Jurkat, Clone E6-1 (cell line): ENCODE data around the gene MKLN1.
A peak's percentile ranks its signal among the peaks of the same experiment; 100 is the strongest.
"Not testable (repeated sequence)": the region's sequence is repeated elsewhere in the genome, so short reads cannot be mapped to it uniquely, and the experiment has no call there.

Experiments
- DNase-seq: peaks from one replicate; pipeline ENCODE4 v3.0.0-alpha.2; 2011; ENCODE audit warnings: low read depth, low spot score
- H3K4me3 ChIP-seq: 2 replicates; pipeline ENCODE4 v1.5.1; 2011; ENCODE audit warnings: mild to moderate bottlenecking, low read length, control low read depth, moderate library complexity

MKLN1 gene

DNA sequence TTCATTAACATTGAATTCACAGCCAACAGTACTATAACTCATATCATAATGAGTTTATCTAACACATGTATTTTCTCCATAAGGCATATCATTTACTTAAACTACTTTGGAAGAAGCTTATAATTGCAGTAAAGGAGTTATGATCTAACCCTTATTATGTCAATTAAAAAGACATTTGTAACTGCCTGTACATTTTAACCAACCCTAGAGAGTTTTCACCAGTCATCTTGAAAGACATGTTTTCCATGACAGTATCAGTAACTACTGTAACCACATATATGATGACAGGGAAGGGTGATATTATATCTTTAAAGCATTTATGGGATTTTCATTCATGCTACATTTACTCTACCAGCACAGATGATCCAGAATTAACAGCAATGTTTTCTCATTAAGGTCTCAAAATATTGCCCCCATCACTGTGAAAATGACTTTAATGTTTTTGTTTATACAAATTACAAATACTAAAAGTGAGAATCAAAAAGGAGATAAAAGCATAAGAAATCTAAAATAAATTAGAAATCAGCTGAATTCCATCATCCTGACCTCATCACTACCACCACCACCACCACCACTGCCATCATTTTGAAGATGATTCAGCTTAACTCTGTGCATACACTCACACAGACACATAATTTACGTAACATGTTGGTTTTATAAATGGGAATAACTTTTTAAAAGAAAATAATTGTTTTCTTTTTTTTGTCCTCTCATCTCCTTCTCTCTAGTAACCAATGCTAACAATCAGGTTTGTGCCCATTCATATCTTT, 53.6 kb downstream of the MKLN1 start:
- H3K4me3 ChIP-seq: no peak overlapping the region
- no peak for DNase-seq

DNA sequence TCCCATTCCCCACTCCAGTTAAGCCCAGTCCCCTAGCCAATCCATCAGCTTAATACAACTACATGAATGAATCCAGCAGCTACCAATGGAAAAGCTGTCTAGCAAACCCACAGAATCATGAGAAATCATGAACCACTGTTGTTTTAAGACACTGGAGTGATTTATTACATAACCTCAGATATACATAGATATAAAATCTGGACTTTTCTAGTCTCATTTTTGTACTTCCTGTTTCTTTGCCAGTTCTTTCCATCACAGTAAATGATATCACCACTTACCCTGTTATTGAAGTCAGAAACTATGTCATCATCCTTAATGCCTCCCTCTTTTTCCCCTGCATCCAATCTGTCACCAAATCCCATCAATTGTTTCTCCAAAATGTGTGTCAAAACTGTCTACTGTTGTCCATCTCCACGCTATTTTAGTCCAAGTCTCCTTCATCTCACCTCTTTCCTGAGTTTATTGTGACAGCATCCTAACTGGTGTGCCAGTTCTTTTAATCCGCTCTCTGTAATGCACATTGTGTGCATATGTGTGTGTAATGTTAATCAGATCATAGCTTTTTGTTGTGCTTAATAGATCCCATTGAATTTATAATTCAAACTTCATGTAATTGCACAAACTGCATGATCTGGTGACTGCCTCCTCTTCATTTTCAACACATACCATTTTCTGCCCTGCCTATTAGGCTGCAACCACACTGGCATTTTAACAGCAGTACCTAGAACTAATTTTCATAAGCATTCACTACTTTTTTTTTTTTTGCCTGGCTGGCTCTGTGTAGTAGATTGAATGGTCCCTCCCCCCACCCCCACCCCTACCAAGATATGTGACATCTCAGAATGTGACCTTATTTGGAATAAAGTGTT, 56.0 kb downstream of the MKLN1 start:
- DNase-seq: no peak
- no peak overlapping the region for H3K4me3 ChIP-seq

GRCh38 chr7:131384286-131384635, 56.6 kb downstream of the MKLN1 start:
- no peak overlapping the region for H3K4me3 ChIP-seq

DNA sequence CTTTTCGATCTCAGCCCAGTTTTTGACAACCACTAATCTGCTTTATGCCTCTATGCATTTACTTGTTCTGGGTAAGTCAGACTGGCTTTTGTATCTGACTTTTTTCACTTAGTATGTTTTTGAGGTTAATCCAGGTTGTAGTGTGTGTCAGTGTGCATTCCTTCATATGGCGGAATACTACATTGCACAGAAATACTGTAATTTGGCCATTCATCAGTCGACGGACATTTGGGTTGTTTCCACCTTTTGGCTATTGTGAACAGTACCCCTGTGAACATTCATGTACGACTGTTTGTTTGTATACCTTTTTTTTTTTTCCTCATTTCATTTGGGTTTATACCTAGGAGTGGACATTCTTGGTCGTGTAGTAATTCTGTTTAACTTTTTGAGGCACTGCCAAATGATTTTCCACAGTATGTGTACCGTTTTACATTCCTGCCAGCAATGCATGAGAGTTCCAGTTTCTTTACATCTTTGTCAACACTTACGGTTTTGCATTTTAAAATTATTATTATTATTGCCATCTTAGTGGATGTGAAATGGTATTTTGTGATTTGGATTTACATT, 57.4 kb downstream of the MKLN1 start:
- DNase-seq: no peak
- no peak overlapping the region for H3K4me3 ChIP-seq

More at GRCh38 chr7:131384286-131384635, 56.6 kb downstream of the MKLN1 start:
- DNase-seq: no peak

GRCh38 chr7:131388126-131388525, 60.5 kb downstream of the MKLN1 start:
- no peak for DNase-seq
- H3K4me3 ChIP-seq: no peak overlapping the region

DNA sequence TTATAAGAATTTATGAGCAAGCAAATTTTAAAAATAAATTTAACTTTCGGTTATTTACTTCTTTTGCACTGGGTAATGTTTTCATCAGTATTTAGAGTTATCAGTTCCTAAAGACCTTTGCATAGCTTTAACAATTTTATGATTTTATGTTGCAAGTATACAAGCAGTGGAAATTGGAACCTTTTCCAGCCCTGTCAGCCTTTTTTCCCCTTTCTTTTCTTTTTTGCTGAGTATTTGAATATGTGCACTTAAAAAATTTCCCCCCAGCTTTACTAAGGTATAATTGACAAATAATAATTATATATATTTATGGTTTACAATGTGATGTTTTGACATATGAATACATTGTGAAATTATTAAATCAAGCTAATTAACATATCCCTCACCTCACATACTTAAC, 62.6 kb downstream of the MKLN1 start:
- H3K4me3 ChIP-seq: no peak overlapping the region
- no peak for DNase-seq

DNA sequence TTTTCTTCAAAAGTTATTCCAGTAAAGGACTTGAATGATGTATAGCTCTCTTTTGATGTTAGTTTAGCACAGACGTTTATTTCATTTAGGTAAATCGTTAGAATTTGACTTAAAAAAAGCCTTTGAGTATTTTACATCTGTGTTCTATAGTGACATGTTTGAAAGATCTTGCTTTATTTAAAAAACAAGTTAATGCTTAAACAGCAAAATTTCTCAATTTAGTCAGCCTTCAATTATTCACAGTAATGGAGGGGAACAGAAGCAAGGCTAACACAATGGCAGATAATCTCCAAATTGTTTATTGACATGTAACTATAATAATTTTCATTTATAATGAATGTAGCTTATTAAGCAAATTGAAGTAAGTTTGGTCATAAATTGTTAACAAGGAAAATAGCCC, 63.5 kb downstream of the MKLN1 start:
- no peak for DNase-seq
- H3K4me3 ChIP-seq: no peak overlapping the region

- no peak overlapping the region for H3K4me3 ChIP-seq
- DNase-seq: no peak
These were observed 73.1 kb downstream of the MKLN1 start for GRCh38 chr7:131400681-131401176.

DNA sequence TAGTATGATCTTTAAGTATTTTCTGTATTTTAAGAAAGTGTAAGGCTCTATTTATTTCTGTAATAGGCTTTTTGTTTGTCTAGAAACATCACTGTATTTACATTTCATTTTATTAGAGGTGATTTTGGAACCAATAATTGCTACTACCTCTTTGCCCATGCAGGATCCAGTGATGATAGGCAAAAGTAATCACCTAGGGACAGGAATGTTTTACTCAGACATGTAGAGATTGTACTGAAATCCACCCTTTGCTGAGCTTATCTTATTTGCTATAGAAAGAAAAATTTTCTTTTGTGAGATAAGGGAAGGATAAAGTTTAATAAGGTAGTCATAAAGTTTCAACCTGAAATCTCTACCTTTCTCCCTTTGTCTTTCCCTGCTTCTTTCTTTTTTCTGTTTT, 73.5 kb downstream of the MKLN1 start:
- H3K4me3 ChIP-seq: no peak overlapping the region
- DNase-seq: no peak

- DNase-seq: no peak
- H3K4me3 ChIP-seq: no peak overlapping the region
These were observed 75.6 kb downstream of the MKLN1 start for GRCh38 chr7:131403322-131403721.

DNA sequence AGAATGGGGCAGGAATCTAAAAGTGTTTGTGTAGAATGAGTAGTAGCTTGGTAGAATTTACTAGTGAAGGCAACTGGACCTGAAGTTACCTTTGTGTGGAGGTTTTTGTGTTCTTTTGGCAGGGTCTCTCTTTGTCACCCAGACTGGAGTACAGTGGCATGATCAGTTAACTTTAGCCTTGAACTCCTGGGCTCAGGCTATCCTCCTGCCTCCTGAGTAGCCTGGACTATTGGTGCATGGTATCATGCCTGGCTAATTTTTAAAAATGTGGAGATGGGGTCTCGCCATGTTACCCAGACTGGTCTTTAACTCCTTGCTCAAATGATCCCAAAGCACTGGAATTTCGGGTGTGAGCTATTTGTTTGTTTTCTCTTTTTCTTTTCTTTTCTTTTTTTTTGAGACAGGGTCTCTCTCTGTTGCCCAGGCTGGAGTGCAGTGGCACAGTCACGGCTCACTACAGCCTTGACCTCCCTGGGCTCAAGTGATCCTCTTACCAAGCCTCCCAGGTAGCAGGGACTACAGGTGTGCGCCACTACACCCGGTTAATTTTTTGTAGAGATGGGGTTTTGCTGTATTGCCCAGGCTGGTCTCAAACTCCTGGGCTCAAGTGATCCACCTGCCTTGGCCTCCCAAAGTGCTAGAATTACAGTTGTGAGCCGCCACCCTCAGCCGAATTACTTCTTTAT, 76.7 kb downstream of the MKLN1 start:
- no peak overlapping the region for H3K4me3 ChIP-seq
- DNase-seq: no peak

- DNase-seq: no peak
- no peak overlapping the region for H3K4me3 ChIP-seq
These were observed 81.6 kb downstream of the MKLN1 start for GRCh38 chr7:131409129-131409766.

DNA sequence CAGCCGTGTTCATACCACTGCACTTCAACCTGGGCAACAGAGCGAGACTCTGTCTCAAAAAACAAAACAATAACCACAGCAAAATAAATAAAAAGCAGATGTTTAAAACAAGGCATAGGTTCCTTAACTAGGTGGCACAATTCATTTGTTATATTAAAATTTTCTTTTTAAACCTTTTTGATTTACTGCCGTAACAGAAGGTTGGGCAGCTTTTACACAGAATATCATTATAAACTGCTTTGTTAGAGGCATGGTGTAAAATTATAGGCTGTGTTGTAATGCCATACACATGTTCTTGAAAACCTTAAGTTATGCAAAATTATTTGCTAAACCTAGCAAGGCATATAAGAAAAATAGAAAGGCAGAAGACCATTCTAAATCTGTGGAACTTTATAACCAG, 84.4 kb downstream of the MKLN1 start:
- DNase-seq: no peak
- H3K4me3 ChIP-seq: no peak overlapping the region

- no peak for DNase-seq
- H3K4me3 ChIP-seq: no peak overlapping the region
These were observed 86.0 kb downstream of the MKLN1 start for GRCh38 chr7:131413711-131414110.

DNA sequence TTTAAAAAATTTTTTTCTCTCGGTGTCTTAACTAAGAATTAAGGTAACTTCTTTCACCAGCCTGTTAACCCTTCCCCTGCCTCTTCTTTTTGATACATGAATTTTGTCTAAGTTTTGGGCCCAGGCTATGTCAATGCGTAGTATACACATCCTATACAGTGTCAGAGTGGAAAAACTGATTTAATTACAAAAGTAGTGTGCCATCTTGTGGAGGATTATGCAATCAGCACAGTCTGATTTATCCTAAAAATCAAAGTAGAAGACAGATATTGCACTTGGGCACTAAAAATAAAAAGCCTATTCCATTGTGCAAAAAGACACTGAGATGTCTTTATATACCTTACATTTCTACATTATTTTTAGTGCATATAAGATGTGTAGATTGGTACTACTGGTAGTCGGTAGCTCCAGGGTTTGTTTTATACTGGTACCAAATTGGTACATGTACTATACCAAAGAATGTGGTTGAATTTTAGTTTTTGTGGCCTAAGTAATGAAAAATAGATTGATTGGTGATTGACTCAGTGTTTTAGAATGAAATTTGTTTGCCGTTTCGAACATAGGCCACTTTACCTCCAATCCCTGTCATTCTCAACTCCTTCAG, 96.6 kb downstream of the MKLN1 start:
- no peak overlapping the region for H3K4me3 ChIP-seq
- DNase-seq: peak; percentile 49

DNA sequence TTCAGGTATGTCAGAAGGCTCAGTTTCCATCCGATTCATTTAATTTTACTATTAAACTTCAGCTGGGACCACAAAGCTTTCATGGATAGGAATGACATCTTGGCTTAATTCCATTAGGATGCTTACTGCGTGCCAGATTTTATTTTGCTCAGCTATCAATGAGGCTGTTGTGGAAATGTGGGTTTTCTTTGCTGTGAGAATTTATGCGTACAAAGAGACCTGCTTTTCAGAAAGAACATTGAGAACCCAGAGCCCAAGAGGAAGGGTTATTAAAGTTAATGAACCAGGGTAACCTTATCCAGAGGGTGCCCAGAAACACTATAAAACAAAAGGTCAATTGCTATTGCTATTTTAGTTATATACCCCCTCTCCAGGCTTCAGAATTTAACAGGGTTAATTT, 98.3 kb downstream of the MKLN1 start:
- no peak overlapping the region for H3K4me3 ChIP-seq
- DNase-seq: no peak

DNA sequence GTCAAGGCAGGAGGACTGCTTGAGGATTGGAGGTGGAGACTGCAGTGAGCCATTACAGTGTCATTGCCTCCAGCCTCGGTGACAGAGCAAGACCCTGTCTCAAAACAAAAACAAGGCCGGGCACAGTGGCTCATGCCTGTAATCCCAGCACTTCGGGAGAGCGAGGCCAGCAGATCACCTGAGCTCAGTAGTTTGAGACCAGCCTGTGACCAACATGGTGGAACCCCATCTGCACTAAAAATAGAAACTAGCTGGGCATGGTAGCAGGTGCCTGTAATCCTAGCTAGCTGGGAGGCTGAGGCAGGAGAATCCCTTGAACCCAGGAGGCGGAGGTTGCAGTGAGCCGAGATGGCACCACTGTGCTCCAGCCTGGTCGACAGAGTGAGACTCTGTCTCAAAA, 103.2 kb downstream of the MKLN1 start:
- DNase-seq, H3K4me3 ChIP-seq: not testable (repeated sequence)

GRCh38 chr7:131431289-131431688, 103.6 kb downstream of the MKLN1 start:
- DNase-seq: no peak
- H3K4me3 ChIP-seq: no peak overlapping the region

DNA sequence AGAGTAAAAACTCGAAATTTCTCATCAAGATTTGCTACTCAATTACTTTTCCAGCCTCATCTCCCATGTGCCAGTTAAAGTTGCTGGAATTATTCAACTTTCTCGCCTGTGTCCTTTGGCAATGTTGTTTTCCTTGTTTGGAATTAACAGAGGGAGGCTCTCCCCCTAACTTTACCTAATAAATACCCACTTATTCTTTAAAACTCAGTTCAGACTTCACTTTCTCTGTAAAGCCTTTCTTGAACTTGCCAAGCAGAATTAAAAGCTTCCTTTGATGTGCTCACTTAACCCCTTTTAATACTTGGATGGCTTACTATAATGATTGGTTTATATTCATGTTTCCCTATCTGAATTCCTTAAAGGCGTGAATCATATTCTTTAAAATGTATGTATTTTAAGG, 104.1 kb downstream of the MKLN1 start:
- no peak for DNase-seq
- no peak overlapping the region for H3K4me3 ChIP-seq
